NCI-H748 treated with DMSO at 0.1 percent for 48 hours (cell line): ENCODE data around the gene ELF1.
"Not testable (repeated sequence)": the region's sequence is repeated elsewhere in the genome, so short reads cannot be mapped to it uniquely, and the experiment has no call there.

Source experiments
- DNase-seq: peaks from one replicate; lab custom pipeline; 2025; lab: John Stamatoyannopoulos, UW

The ELF1 gene

GRCh38 chr13:40982772-40983171, 36.3 kb downstream of the ELF1 start:
- DNase-seq: no peak

DNA sequence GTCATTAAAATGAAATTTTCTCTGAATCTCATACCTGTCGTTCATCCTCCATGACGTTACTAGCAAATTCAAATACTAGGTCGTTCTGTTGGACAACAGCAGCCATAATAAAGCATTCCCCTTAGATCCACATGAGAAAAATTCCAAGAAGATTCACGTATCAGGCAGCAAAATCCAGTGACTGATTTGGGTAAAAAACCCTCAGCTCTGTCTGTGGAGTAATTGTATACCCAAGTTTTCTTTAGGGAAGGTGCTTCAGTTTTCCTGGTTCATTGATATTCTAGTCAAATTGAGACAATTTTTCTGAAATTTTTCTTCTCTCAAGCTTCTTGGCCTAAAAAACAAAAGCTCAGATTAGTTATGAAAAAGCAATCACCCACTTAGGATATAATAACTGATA, 37.2 kb downstream of the ELF1 start:
- no peak for DNase-seq

GRCh38 chr13:40981361-40981760, 37.8 kb downstream of the ELF1 start:
- DNase-seq: no peak

GRCh38 chr13:40980461-40980860, 38.7 kb downstream of the ELF1 start:
- no peak for DNase-seq

DNA sequence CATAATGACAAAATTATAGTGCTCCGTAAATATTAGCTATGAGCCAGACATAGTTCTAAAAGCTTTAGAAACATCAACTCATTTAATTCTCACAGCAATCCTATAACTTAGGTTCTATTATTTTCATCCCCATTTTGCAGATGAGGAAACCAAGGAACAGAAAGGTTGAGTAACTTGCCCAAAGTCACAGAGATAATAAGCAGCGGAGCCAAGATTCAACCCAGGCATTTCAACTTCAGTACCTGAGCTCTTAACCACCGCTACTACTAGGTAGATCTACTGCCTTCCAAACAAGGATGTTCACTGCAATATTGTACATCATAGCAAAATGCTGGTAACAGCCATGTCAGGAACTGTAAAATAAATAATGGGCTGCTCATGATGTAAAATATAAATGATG, 39.9 kb downstream of the ELF1 start:
- no peak for DNase-seq

GRCh38 chr13:40978109-40978508, 41.0 kb downstream of the ELF1 start:
- not testable (repeated sequence) for DNase-seq

GRCh38 chr13:40975441-40975840, 43.7 kb downstream of the ELF1 start:
- DNase-seq: no peak

DNA sequence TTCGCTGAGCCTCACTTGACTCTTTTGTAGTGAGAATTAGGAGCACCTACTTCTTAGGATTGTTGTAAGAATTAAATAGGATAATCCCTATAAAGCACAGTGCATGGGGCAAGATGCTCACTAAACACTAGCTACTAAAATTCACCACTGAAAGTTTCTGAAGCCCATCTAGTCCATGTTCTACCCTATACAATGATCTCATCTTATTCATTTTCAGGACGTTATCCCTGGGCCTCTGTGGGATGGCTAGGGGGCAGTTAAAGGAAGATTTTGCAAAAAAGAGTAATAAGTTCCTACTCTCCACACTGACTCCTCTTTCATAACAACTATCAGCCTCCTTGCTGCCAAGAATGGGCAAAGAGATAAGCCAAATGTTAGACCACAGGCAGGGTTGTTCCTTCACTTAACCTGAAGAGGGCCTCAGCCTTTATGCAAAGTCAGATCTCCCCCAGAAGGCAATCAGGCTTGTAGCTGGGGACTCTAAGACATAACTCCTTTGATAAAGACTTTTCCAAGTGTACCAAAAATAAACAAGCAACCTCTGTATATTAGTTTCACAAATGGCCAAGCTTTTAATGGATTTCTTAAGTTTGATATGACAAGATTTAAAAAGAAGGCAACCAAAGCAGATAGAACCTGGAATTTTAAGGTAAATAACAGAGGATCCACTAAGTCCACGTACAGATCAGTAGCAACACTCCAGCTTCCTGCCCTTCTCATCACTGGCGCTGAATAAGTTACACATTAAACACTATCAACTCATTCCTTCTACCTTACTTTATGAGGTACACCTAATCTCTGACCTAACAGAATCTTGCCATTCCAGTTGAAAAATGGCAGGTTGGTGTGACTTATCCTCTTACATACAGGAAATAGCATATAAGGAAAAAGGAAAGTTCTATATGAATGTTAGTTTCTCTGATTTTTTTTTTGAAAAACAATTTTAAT, 44.4 kb downstream of the ELF1 start:
- DNase-seq: peak; percentile 36

- no peak for DNase-seq
Observed at GRCh38 chr13:40973409-40973808, 45.7 kb downstream of the ELF1 start.

DNA sequence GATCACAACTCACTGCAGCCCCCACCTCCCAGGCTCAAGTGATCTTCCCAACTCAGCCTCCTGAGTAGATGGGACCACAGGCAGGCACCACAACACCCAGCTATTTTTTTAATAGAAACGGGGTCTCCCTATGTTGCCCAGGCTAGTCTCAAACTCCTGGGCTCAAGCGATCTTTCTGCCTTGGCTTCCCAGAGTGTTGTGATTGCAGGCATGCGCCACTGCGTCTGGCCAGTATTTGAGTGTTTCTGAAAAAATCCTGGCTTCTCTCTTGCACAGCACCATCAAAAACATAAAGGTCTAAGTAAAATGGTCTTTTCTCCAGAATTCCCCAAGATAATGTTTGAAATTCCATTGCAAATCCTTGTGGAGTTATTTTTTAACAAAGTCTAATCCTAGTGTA, 47.8 kb downstream of the ELF1 start:
- no peak for DNase-seq

- no peak for DNase-seq
Observed at GRCh38 chr13:40970803-40971202, 48.3 kb downstream of the ELF1 start.

- no peak for DNase-seq
Observed at GRCh38 chr13:40969169-40969901, 49.8 kb downstream of the ELF1 start.

DNA sequence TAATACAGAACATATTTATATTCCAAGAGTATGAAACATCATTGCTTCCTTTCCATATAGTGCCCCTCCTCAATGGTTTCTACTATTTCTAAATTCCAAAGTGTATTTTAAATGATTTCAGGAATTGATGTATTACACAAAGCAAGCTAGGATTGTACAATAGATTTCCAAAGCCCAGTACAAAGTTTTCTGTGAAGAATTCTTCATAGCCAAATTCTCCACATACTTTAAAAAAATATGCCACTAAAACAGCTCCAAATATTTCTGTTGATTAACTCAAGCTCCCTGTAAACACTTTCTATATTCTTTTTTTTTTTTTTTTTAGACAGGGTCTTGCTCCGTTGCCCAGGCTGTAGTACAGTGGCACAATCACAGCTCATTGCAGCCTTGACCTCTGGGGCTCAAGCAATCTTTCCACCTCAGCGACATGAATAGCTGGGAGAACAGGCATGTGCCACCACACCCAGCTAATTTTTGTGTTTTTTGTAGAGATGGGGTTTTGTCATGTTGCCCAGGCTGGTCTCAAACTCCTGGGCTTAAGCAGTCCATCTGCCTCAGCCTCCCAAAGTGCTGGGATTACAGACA, 50.6 kb downstream of the ELF1 start:
- DNase-seq: no peak

GRCh38 chr13:40966298-40966697, 52.8 kb downstream of the ELF1 start:
- DNase-seq: no peak

DNA sequence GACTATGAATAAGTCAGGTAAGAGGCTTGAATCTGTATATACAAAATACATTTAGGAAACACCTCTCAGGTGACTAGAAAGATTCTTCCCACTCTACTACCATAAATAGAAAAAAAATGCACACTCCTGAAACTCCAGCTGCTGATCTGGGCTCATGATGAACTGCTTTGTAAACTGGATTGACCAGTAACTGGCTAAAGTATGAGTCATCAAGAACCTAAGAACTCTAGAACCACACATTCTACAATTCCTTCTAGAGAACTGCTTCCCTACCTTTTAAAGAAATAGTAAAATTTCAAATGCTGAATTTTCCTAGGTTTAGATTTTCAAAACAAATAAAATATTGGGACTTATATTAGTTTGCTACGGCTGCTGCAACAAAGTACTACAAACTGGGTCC, 55.2 kb downstream of the ELF1 start:
- no peak for DNase-seq

DNA sequence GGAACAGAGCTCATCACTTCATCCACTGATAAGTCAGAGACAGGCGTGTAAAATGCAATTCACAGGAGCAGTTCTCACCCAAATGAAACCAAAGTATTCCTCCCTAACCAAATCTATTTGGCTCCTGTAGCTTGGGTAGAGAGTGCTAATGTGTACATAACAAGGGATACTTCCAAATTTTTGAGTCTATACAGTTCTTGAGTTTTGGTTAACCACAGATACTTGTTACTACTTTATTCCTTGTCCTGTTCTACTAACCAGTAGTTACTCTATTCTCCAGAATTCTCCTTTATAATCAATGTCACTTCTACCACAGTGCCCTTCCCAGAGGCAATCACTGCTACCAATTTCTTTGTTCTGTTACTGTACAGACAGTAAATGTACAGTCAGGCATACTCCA, 57.3 kb downstream of the ELF1 start:
- DNase-seq: no peak

DNA sequence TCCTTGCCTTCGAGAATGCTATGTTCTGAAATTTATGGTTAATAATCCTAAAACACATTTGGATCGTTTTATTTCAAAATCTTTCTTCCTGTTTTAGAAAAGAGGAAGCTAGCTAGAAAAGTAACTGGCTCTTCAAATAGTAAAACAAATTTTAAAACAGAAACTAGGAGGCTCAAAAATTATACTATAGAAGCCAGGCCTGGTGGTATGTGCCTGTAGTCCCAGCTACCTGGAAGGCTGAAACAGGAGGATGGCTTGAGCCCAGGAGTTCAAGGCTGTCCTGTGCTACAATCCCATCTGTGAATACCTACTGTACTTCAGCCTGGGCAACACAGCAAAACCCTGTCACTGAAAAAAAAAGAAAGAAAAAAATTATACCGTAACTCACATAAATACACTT, 57.9 kb downstream of the ELF1 start:
- DNase-seq: no peak

DNA sequence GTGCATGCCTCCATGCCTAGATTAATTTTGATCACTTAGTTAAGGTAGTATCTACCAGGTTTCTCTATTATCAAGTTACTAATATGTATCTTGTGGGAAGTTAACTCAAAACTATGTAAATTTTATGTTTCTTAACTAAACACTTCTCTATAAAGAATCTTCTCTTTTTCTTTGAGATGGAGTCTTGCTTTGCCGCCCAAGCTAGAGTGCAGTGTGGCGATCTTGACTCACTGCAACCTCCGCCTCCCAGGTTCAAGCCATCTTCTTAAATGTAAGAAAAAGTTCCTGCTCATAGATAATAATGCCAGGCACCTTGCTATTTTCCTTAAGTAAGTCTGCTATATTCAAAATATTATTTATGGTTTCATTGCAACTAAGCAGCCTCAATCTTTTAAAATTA, 58.4 kb downstream of the ELF1 start:
- no peak for DNase-seq

- no peak for DNase-seq
Observed at GRCh38 chr13:40958655-40959054, 60.5 kb downstream of the ELF1 start.

- no peak for DNase-seq
Observed at GRCh38 chr13:40946485-40946884, 72.6 kb downstream of the ELF1 start.

DNA sequence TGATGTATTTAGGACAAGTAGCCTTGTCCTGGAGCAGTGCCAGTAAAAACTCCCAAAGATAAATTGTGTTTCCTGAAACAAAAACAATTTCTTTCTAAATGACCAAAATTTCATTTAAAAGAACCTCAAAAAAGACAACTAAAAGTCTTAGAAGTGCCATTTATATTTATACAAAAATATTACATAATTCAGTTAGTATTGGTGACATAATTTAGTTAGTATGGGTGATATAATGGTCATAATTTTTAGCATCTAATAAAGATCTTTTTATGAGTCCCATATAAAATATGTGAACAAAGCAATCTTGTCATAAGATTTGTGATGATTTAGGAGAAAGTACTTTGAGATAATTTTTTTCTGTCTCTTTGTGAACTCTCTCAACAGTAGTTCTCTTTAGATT, 76.0 kb downstream of the ELF1 start:
- DNase-seq: no peak

- DNase-seq: no peak
Observed at GRCh38 chr13:40941581-40941980, 77.5 kb downstream of the ELF1 start.

- no peak for DNase-seq
Observed at GRCh38 chr13:40940841-40941240, 78.3 kb downstream of the ELF1 start.
